HG02798 (cell line): ENCODE results near the gene OR6C6.
"Not testable (repeated sequence)": the region's sequence is repeated elsewhere in the genome, so short reads cannot be mapped to it uniquely, and the experiment has no call there.

Experiments used
- ATAC-seq: cut with Tn5 transposase; IDR thresholded peaks from one replicate; pipeline ENCODE4 v1.9.1; 2021; ENCODE audit warnings: mild to moderate bottlenecking; ENCODE audit not compliant: unreplicated experiment, poor library complexity

Gene OR6C6

DNA sequence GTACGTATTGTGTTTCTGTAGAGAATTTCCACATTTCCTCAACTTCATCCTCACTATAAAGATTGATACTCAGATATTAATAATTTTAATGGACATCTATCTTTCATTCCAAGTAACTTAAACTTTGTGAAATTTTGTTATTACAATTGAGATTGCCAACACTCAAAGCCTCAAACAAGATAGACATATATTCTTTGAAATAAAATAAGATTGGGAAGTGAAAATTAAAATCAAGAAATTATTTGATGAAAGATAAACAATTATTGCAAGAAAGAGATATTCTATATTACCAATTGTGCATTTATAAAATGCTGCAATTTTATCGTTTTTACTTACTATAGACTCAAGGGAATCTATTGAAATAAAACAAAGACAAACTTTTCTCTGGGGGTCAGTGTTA is at the start of gene OR6C6:
TSS of gene OR6C6 (minus strand) at position 101 of the 400 bp plus-strand sequence. CDS start 1,337 bp downstream, outside the sequence.
- ATAC-seq = no peak

DNA sequence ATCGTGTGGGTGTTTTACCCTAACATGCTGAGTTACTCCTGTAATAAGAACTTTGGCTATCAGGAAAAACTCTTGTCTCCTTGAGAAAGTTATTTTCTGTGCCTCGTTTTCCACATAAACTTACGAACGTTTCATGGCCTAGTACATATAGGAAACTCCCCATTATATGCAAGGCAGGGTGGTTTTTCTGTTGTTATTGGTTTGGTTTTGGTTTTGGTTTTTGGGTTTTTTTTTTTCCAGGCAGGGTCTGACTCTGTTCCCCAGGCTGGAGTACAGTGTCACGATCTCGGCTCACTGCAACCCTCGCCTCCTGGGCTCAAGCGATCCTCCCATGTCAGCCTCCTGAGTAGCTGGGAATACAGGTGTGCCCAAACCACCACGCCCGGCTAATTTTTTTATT is 39.6 kb upstream of the OR6C6 start:
- no peak for ATAC-seq

DNA sequence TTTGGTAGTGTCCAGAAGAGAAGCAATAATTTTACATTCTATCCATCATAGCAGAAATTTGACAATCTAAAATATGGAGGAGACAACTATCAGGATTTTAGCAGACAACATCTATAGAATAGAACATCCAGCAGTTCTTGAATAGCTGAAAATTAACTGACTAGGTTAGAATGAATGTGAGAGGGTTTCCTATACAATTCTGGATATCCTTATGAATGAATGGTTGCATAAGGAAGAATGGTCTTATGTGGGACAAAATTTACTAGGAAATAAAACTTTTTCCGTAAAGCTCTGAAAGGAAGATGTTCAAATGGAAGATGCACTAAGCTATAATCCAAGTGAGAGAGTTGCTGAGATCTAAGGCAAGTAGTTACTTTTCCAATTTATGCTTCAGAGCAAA is 34.1 kb upstream of the OR6C6 start, which contains the start of gene OR6C3:
TSS of gene OR6C3 (plus strand) at position 301 of the 400 bp plus-strand sequence. CDS start 955 bp downstream, outside the sequence.
- ATAC-seq = no peak

DNA sequence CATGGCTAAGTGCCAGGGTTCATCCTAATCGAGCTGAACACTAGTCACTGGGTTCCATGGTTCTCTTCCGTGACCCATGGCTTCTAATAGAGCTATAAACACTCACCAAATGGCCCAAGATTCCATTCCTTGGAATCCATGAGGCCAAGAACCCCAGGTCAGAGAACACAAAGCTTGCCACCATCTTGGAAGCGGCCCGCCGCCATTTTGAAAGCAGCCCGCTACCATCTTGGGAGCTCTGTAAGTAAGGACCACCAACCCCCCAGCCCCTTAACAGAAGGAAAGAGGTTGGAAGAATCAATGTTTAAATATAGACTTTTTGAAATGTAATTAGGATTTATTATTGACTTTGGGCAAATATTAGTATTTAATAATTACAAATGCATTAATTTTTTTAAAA is 29.4 kb upstream of the OR6C6 start:
- ATAC-seq = not testable (repeated sequence)

DNA sequence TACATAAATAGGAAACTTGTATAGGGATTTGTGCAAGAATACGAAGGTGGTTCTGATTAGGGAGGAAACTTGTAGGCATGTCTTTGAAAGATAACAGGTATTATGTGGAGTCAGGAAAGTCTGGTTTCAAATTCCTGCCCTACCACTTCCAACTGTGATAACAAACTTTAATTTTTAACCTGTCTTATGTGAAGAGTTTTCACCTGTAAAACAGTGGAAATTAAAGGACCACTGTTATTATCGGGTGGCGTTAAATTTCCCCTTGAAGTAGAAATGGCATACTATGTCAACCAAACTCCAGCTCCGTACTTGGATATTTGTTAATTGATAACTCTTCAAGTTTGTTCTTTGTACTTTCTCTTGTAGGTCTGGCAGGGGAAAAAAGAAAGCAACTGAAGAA is 23.8 kb upstream of the OR6C6 start:
- no peak for ATAC-seq

DNA sequence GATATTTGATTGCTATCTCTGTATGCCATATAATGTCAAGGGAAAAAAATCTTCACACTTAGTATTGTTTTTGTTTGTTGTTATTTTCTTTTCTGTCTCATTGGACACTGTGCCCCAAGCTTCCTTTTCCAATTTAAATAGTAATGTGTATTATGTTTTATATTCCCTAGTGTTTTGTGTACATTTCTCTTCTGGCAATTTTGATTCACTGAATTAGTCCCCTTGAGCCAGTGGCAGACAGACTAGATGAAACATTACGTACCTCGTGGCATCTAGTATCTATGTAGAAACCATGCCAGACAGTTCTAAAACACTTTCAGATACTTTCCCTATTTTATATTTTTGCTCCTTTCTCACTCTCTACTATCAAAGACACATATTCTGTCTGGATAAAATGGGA is 17.7 kb upstream of the OR6C6 start, which contains the start of gene OR6C1:
TSS of gene OR6C1 (plus strand) at position 301 of the 400 bp plus-strand sequence. CDS start 6,257 bp downstream, outside the sequence.
- ATAC-seq = no peak

DNA sequence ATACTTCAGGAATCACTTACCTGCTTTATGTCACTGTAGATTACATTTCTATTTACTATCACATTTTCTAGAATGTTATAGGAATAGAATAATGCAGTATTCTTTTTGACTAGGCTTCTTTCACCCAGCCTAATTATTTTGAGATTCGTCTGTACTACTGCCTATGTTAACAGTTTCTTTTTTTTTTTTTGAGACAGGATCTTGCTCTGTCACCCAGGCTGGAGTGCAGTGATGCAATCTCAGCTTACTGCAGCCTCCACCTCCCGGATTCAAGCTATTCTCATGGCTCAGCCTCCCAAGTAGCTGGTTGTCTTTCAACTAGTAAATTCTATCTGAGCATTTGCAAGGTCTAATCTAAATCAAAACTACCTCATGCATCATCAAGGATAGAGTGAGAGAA is 6.4 kb downstream of the OR6C6 start:
- ATAC-seq = no peak

DNA sequence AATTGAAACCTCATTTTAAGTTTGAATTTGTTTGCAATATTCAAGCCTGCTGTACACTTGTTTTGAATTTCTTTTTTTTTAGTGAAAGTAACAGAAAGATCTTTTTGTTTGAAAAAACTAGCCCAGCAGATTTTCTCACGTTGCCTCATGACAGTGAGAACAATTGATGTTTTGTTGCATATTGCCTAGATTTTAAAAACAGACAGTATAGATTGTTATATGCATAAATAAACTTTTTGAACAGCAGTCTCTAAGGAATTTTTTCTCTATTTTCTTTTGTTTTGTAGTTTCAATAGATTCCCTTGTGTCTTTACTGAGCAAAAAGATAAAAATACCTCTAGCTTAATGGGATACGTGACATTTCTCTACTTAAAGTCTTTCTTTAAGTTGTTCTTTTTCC is 15.4 kb downstream of the OR6C6 start:
- ATAC-seq = no peak

DNA sequence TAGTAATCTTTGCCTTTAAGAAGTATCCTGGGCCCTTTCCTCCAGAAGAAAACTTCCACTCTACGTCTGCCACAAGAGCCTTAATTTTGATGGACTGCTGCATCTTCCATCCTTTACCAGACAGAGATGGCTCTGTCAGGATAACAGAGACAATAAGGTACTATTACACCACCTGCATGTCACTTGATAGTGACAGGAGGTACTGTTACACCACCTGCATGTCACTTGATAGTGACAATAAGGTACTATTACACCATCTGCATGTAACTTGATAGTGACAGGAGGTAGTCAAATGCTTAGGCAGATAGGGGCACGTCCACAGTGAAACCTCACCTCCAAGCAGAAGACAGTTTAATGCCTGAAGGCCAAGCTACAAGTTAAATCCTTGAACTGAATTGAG is 38.1 kb downstream of the OR6C6 start:
- no peak for ATAC-seq

DNA sequence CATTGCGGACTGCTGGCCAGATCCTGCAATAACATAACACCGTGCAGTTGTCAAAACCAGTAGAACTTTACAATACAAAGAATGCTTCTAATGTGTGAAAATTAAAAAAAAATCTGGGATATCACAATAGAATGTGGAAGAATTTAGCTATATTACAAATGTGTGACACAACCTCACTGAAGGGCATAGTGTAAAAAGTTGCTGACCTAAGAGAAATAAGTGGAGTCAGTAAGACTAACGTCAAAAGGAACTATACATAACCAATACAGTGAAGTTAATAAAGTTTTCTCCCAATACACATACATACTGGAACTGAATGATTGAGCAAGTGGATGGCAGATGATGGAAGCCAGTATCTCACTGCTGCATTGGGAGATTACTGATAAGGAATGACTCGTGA is 39.5 kb downstream of the OR6C6 start:
- ATAC-seq = no peak

DNA sequence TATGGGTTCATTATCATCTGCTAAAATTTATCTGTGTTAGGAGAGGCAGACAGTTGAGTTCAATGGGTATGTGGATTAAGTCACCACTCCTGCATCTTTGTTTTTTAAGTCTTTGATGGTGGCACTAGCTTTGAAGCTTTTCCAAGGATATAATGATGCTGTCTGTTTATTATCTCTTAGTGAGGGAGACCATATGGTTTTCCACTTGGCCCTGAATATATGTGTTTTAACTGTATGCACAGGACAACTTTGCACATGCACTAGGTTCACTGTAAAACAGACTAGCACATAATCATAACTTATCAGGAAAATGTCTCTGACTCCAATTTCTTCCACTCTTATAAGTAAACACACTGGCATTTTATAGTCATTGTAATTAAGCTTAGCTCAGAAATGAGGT is 43.1 kb downstream of the OR6C6 start:
- ATAC-seq = no peak

DNA sequence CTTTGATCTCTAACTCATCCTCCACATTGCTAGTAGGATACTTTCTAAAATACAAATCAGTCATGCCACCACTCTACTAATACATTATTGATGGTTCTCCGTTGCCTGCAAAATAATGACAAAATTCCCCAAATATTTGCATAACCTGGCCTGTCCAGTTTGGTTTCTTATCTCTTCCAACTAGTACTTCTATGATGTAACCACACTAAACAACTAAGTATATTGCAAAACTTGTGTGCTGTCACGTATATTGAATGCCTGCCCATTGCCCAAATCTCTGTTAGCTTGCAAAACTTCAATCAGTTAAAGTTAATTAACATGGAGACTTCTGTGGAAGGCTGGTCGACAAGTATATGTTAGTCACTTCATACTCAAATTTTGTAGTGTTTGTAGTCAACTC is 45.4 kb downstream of the OR6C6 start:
- no peak for ATAC-seq

DNA sequence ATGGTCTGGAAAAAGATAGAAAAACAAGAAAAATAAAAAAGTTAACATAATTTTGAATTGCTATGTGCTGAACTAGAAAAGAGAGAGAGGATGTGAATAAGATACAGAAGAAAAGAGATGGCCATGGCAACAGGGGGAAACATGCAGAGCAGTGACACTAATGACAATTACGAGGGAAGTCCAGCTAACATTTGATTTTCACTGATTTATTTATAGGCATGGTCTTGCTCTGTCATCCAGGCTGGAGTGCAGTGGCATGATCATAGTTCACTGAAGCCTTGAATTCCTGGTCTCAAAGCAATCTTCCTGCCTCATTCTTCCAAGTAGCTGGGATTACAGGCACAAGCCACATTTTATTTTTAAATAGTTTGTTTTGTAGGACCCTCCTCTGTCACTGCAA is 50.2 kb downstream of the OR6C6 start:
- ATAC-seq = no peak

DNA sequence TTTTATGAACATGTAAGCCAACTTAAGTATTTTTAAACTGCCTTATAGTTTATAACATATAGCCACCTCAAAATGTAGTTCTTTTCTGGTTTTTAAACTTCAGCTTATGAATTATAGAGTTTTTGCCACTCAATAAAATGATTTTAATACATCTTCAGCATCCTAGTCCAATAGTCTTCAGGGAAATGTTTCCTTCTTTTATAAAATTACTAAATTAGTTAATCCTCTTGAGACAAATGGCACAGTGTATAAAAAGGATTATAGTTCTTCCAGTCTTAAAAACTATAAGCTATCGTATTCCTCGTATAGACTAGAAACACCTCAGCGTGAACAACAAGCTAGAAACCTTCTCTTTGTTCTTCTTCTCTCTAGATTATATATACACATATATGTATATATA is 52.1 kb downstream of the OR6C6 start, which contains the start of gene OR6C74:
TSS of gene OR6C74 (plus strand) at position 301 of the 400 bp plus-strand sequence. CDS start 2,679 bp downstream, outside the sequence.
- no peak for ATAC-seq
